ENCODE data around the gene OSCAR. TPM values are rescaled to one million over a fixed set of nuclear protein-coding genes. Genes with fewer than 3 reads are reported as not detected.
A peak's percentile ranks its signal among the peaks of the same experiment; 100 is the strongest.

OSCAR gene
- total and polyA plus RNA-seq, 5 experiments from 2014 or later, result 0.16 to 0.33 TPM; not detected in 3

- ATAC-seq (peak; percentile 80), DNase-seq (peak; percentile 95 to 100 (median 100))
- Mint-ChIP-seq H3K9me3 (no peaks in the 10 kb centered on the region), H3K27ac (peak overlapping the region; percentile 14 to 95 (median 90)), H3K27me3 (no peaks in the 10 kb centered on the region), H3K4me3 (peak overlapping the region; percentile 78 to 94 (median 90)), H3K4me1 (peaks cover 26 to 52% (median 51%) of the 10 kb centered on the region in 4 donors), H3K36me3 (peaks cover 0 to 11% (median 0%) of the 10 kb centered on the region in 3 donors)
- POLR2A ChIA-PET, result interaction anchor here (0.6 to 4.5 kb wide), 27 partner anchors 11 to 1947 kb away, joined by 3 to 129 read pairs (median 4); partner anchors contain the start of genes LENG1, LENG8, LENG9 and MBOAT7
Measured at GRCh38 chr19:54136864-54137698, 36.5 kb upstream of the OSCAR start.

DNA sequence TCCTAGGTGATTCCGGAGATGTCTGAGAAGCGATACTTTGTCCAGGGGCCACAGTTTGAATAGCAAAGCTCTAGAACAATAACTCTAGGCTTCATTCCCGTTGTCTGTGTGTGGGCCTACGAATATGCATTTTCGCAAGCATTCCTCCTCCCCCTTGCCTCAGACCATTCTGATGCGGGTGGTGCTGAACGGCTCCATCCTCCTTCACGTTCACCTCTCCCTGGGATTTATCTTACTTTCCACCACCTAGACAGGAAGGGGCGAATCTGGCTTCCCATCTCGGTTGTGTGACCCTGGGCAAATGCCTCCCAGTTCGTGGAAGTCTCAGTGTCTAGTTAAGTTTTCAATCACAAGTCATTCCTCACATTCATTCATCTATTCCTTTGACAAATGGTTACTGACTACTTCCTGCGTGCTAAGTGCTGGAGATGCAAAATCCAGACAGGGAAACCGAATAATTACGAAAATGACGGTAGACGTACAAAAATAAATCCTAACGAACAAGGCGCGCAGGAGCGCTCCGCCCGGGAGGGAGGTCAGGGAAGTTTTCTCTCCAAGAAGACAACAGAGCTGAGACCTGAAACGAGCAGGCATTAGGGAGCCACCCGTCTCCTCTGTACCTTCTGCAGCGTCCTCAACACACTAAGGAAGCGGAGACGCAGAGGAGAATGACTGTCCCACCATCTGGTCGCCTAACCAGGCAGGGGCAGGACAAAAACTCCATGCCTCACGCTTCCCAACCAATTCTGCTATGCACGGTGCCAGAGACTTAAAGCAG is 35.7 kb upstream of the OSCAR start:
- H3K9me3 Mint-ChIP-seq, result no peaks in the 10 kb centered on the region
- H3K27me3 Mint-ChIP-seq, result no peaks in the 10 kb centered on the region
- peak overlapping the region; percentile 78 to 94 (median 90) for H3K4me3 Mint-ChIP-seq
- peak overlapping the region; percentile 14 to 95 (median 90) for H3K27ac Mint-ChIP-seq
- peak in 1 of 10 donors; percentile 15 for DNase-seq
- peaks cover 23 to 49% (median 45%) of the 10 kb centered on the region in 4 donors for H3K4me1 Mint-ChIP-seq
- POLR2A ChIA-PET, result interaction anchor here (0.7 to 4.5 kb wide), 19 partner anchors 10 to 1518 kb away, joined by 3 to 129 read pairs (median 5); partner anchors contain the start of genes LENG1, LENG8, LENG9 and MBOAT7
- no peak for ATAC-seq
- peaks cover 0 to 14% (median 2%) of the 10 kb centered on the region in 3 donors for H3K36me3 Mint-ChIP-seq

GRCh38 chr19:54133957-54134590 is 33.5 kb upstream of the OSCAR start:
- no peaks in the 10 kb centered on the region for H3K27me3 Mint-ChIP-seq
- H3K9me3 Mint-ChIP-seq, result no peaks in the 10 kb centered on the region
- peaks cover 12 to 29% (median 25%) of the 10 kb centered on the region in 4 donors for H3K4me1 Mint-ChIP-seq
- H3K27ac Mint-ChIP-seq, result peak overlapping the region in 4 of 10 donors; percentile 33 to 82 (median 60)
- POLR2A ChIA-PET, result interaction anchor here (0.6 kb wide), 1 partner anchor 58 kb away, joined by 4 read pairs; no protein-coding TSS in a partner anchor
- peaks cover 0 to 12% (median 2%) of the 10 kb centered on the region in 3 donors for H3K36me3 Mint-ChIP-seq
- ATAC-seq (no peak), DNase-seq (no peak)
- H3K4me3 Mint-ChIP-seq, result peak overlapping the region in 2 of 10 donors; percentile 4 to 26

DNA sequence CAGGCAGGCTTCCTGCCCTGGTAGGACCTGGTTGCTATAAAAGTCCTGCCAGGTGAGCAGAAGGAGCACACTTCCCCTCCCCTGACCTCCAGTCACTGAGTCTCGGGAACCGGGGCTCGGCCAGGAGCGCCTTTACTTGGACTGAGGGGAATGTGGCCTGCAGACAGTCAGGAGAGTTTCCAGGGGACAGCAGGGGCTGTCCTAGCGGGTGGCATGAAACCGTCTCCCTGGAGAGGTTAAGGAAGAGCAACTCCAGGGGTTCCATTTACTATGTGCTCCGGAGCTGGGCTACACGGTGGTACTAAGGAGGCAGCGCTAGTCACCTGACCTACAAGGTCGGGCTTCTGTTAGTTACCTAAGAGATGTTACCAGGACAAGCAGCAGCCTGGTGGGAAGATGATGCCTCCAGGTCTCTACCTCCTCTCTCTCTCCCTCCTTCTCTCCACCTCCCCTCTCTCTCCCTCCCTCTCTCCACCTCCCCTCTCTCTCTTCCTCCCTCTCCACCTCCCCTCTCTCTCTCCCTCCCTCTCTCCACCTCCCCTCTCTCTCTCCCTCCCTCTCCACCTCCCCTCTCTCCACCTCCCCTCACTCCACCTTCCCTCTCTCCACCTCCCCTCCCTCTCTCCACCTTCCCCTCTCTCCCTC is 32.8 kb upstream of the OSCAR start:
- ATAC-seq, result no peak
- H3K4me1 Mint-ChIP-seq, result peaks cover 8 to 23% (median 19%) of the 10 kb centered on the region in 4 donors
- peak overlapping the region in 2 of 10 donors; percentile 18 to 82 for H3K27ac Mint-ChIP-seq
- no peaks in the 10 kb centered on the region for H3K27me3 Mint-ChIP-seq
- no peaks in the 10 kb centered on the region for H3K9me3 Mint-ChIP-seq
- no peak overlapping the region for H3K4me3 Mint-ChIP-seq
- H3K36me3 Mint-ChIP-seq, result peaks cover 0 to 14% (median 3%) of the 10 kb centered on the region in 3 donors
- POLR2A ChIA-PET, result interaction anchor here (0.6 kb wide), 1 partner anchor 59 kb away, joined by 4 read pairs; no protein-coding TSS in a partner anchor
- peak in 2 of 10 donors; percentile 51 to 69 for DNase-seq

DNA sequence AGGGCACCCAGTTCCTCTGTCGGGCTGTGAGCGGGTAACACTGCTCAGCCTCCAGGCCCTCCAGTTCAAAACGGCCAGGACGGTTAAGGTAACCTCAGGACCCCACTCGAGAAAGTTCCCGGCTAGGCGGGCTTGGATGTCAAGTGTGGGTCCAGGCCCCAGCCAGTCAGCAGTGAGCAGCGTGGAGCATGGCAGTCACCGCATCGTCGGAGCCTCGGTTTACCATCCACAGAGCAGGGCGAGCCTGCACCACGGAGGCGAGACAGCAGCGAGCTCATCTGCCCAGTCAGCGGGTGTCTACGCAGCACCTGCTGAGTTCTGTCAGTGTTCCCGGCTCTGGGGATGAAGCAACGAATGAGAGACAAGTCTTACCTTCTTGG is 29.0 kb upstream of the OSCAR start:
- H3K36me3 Mint-ChIP-seq, result peaks cover 0 to 42% (median 4%) of the 10 kb centered on the region in 3 donors
- POLR2A ChIA-PET, result no interaction called here

GRCh38 chr19:54128796-54129616 is 28.4 kb upstream of the OSCAR start:
- POLR2A ChIA-PET, result no interaction called here
- no peak for ATAC-seq
- H3K9me3 Mint-ChIP-seq, result no peaks in the 10 kb centered on the region
- no peak overlapping the region for H3K27ac Mint-ChIP-seq
- peaks cover 0 to under 1% (median 0%) of the 10 kb centered on the region in 4 donors for H3K4me1 Mint-ChIP-seq
- DNase-seq, result no peak
- peaks cover 0 to 47% (median 4%) of the 10 kb centered on the region in 3 donors for H3K36me3 Mint-ChIP-seq
- no peaks in the 10 kb centered on the region for H3K27me3 Mint-ChIP-seq
- H3K4me3 Mint-ChIP-seq, result no peak overlapping the region

More for the DNA sequence above, 29.0 kb upstream of the OSCAR start:
- H3K27me3 Mint-ChIP-seq, result no peaks in the 10 kb centered on the region
- no peak overlapping the region for H3K4me3 Mint-ChIP-seq
- H3K27ac Mint-ChIP-seq, result no peak overlapping the region
- H3K4me1 Mint-ChIP-seq, result peaks cover 2 to 6% (median 4%) of the 10 kb centered on the region in 4 donors
- ATAC-seq, result no peak
- no peaks in the 10 kb centered on the region for H3K9me3 Mint-ChIP-seq
- no peak for DNase-seq

GRCh38 chr19:54128441-54128725 is 27.8 kb upstream of the OSCAR start:
- no peak for ATAC-seq
- Mint-ChIP-seq H3K36me3 (peaks cover 0 to 51% (median 5%) of the 10 kb centered on the region in 3 donors), H3K4me3 (no peak overlapping the region), H3K27ac (peak overlapping the region in 1 of 10 donors; percentile 56), H3K27me3 (no peaks in the 10 kb centered on the region), H3K4me1 (no peaks in the 10 kb centered on the region), H3K9me3 (no peaks in the 10 kb centered on the region)
- DNase-seq, result no peak
- POLR2A ChIA-PET, result no interaction called here

GRCh38 chr19:54127688-54128440 is 27.3 kb upstream of the OSCAR start:
- no peak for ATAC-seq
- peaks cover 0 to 1% (median 0%) of the 10 kb centered on the region in 4 donors for H3K4me1 Mint-ChIP-seq
- no peaks in the 10 kb centered on the region for H3K27me3 Mint-ChIP-seq
- peaks cover 0 to 56% (median 7%) of the 10 kb centered on the region in 3 donors for H3K36me3 Mint-ChIP-seq
- POLR2A ChIA-PET, result no interaction called here
- H3K4me3 Mint-ChIP-seq, result no peak overlapping the region
- H3K27ac Mint-ChIP-seq, result peak overlapping the region in 1 of 10 donors; percentile 56
- H3K9me3 Mint-ChIP-seq, result no peaks in the 10 kb centered on the region
- no peak for DNase-seq

DNA sequence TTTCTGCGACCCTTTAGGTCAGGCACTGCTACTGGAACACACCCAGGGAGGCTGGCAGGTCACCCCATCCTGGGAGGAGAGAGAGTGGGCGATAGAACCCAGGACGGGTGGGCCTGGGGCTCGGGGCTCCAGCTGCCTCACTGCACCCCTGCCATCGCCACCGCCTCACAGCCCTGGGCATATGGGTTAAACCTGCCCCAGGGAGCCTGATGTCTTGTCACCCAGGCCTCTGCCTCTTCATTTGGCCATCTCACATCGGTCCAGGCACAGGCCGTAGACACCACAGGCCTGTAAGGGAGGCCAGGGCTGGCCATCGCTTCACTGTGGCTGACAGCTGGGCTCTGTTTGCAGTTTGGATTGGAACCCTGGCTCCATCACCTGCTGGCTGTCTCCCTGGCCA is 25.1 kb upstream of the OSCAR start:
- H3K36me3 Mint-ChIP-seq, result peaks cover 0 to 64% (median 5%) of the 10 kb centered on the region in 3 donors
- peak overlapping the region in 1 of 10 donors; percentile 29 for H3K27ac Mint-ChIP-seq
- POLR2A ChIA-PET, result interaction anchor here (1.4 to 2.2 kb wide), 2 partner anchors 11 kb away, joined by 5 to 6 read pairs; partner anchors contain the start of gene CNOT3
- ATAC-seq (no peak), DNase-seq (no peak)
- no peaks in the 10 kb centered on the region for H3K9me3 Mint-ChIP-seq
- H3K4me3 Mint-ChIP-seq, result no peak overlapping the region
- H3K27me3 Mint-ChIP-seq, result no peaks in the 10 kb centered on the region
- H3K4me1 Mint-ChIP-seq, result peaks cover 0 to 2% (median under 1%) of the 10 kb centered on the region in 4 donors

DNA sequence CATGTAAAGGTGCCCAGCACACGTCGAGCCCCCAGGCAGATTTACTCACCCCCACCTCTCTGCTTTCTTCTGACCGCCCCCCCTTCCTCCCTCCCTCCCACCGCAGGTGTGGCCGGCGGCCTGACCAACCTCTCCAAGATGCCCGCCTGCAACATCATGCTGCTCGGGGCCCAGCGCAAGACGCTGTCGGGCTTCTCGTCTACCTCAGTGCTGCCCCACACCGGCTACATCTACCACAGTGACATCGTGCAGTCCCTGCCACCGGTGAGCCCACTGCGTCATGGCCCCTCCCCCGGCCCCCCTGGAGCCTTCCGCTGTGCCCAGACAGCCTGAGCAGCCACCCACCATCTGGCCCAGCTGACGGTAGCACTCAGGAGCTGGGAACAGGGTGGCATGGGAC is 23.8 kb upstream of the OSCAR start:
- no peak overlapping the region for H3K4me3 Mint-ChIP-seq
- H3K36me3 Mint-ChIP-seq, result peaks cover 0 to 70% (median 9%) of the 10 kb centered on the region in 3 donors
- H3K27ac Mint-ChIP-seq, result no peak overlapping the region
- H3K27me3 Mint-ChIP-seq, result no peaks in the 10 kb centered on the region
- peaks cover 0 to 2% (median under 1%) of the 10 kb centered on the region in 4 donors for H3K4me1 Mint-ChIP-seq
- ATAC-seq, result no peak
- POLR2A ChIA-PET, result interaction anchor here (2.2 to 2.6 kb wide), 2 partner anchors 9 to 13 kb away, joined by 5 to 16 read pairs; partner anchors contain the start of genes CNOT3, PRPF31 and TFPT
- no peak for DNase-seq
- H3K9me3 Mint-ChIP-seq, result no peaks in the 10 kb centered on the region

Measured in naive thymus-derived CD8-positive, alpha-beta T cell (primary cell).